ENCODE measurements around the gene SPTBN1. TPM values are rescaled to one million over a fixed set of nuclear protein-coding genes. Genes with fewer than 3 reads are reported as not detected.

The SPTBN1 gene
- total and polyA plus RNA-seq, 2 of the 13 experiments (the other 11 are each of a cell fraction or from before 2014, with no cell fraction given) = 123 to 299 TPM

DNA sequence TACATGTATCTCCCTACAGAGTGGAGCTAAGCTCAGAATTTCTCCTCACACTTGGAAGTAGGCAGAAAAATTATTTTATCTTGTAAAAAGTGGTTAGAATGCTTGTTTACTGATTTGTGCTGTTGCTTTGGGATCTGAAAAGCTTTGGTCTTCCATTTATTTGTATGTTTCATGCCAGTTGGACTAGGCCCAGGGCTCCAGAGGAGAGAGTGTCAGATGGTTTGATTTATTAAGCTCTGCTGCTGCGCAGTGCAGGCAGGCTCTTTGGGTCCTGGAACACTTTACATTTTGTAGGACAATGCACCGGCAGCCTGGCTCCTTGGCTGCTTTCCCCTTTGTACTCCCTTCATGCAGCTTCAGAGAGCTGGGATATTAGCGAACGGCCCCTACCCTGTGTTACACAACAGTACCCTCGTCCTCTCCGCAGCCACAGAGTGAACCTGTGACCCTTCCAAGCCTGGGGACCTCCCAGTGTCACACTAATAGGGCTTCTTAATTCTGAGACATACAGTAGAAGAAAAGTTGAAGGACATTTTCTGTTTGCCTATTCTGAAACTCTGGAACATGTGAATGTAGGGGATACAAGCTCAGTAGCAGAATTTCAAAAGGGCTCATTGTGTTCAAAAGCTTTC is 210.6 kb downstream of the SPTBN1 start (continued):
- TF ChIP-seq MAFK (conservative IDR thresholded peaks at IDR 0.05 in 1 of 2, IDR thresholded peaks at IDR 0.05 in 1 of 2; ENCODE audit: low read length in 2 of 2) = no peak
- no peak for TF ChIP-seq CCDC6 (CRISPR knock-in tag; IDR thresholded peaks at IDR 0.05)
- TF ChIP-seq, protein P1, sequence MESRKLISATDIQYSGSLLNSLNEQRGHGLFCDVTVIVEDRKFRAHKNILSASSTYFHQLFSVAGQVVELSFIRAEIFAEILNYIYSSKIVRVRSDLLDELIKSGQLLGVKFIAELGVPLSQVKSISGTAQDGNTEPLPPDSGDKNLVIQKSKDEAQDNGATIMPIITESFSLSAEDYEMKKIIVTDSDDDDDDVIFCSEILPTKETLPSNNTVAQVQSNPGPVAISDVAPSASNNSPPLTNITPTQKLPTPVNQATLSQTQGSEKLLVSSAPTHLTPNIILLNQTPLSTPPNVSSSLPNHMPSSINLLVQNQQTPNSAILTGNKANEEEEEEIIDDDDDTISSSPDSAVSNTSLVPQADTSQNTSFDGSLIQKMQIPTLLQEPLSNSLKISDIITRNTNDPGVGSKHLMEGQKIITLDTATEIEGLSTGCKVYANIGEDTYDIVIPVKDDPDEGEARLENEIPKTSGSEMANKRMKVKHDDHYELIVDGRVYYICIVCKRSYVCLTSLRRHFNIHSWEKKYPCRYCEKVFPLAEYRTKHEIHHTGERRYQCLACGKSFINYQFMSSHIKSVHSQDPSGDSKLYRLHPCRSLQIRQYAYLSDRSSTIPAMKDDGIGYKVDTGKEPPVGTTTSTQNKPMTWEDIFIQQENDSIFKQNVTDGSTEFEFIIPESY (CRISPR knock-in tag; IDR thresholded peaks at IDR 0.05) = peak; percentile 54; the same call in 1 of the 2 replicates
- no peak for TF ChIP-seq RFXAP (CRISPR knock-in tag; IDR thresholded peaks at IDR 0.05; ENCODE audit: borderline replicate concordance)
- TF ChIP-seq ZSCAN31 (CRISPR knock-in tag; IDR thresholded peaks at IDR 0.05; ENCODE audit: low read depth) = peak; percentile 70; the same call in 1 of the 2 replicates
- TF ChIP-seq, protein P2, sequence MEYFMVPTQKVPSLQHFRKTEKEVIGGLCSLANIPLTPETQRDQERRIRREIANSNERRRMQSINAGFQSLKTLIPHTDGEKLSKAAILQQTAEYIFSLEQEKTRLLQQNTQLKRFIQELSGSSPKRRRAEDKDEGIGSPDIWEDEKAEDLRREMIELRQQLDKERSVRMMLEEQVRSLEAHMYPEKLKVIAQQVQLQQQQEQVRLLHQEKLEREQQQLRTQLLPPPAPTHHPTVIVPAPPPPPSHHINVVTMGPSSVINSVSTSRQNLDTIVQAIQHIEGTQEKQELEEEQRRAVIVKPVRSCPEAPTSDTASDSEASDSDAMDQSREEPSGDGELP (IDR thresholded peaks at IDR 0.05; ENCODE audit: borderline replicate concordance, low read depth) = peak; percentile 15; the same call in 1 of the 2 replicates
- no peak for TF ChIP-seq ARHGAP35 (CRISPR knock-in tag; IDR thresholded peaks at IDR 0.05; ENCODE audit: borderline replicate concordance)
- no peak for TF ChIP-seq ZFAT (CRISPR knock-in tag; conservative IDR thresholded peaks at IDR 0.05)
- no peak for TF ChIP-seq FOXK2 (IDR thresholded peaks at IDR 0.05)
- TF ChIP-seq REPIN1 (CRISPR knock-in tag; IDR thresholded peaks at IDR 0.05; ENCODE audit: borderline replicate concordance, low read depth) = peak; percentile 76; the same call in 1 of the 2 replicates
- no peak for TF ChIP-seq WIZ (CRISPR knock-in tag; IDR thresholded peaks at IDR 0.05)
- no peak for TF ChIP-seq ZSCAN20 (CRISPR knock-in tag; IDR thresholded peaks at IDR 0.05; ENCODE audit: borderline replicate concordance)
- no peak; the same call in 1 of the 2 replicates for TF ChIP-seq ZMYM3 (CRISPR knock-in tag; IDR thresholded peaks at IDR 0.05)
- TF ChIP-seq, protein P3, sequence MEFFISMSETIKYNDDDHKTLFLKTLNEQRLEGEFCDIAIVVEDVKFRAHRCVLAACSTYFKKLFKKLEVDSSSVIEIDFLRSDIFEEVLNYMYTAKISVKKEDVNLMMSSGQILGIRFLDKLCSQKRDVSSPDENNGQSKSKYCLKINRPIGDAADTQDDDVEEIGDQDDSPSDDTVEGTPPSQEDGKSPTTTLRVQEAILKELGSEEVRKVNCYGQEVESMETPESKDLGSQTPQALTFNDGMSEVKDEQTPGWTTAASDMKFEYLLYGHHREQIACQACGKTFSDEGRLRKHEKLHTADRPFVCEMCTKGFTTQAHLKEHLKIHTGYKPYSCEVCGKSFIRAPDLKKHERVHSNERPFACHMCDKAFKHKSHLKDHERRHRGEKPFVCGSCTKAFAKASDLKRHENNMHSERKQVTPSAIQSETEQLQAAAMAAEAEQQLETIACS (CRISPR knock-in tag; IDR thresholded peaks at IDR 0.05) = no peak
- TF ChIP-seq SMAD3 (CRISPR knock-in tag; IDR thresholded peaks at IDR 0.05) = no peak; the same call in 1 of the 2 replicates
- no peak for TF ChIP-seq NFIC (IDR thresholded peaks at IDR 0.05; ENCODE audit: low read length)
- no peak for TF ChIP-seq DR1 (CRISPR knock-in tag; IDR thresholded peaks at IDR 0.05)
- TF ChIP-seq FOXC1 (CRISPR knock-in tag; IDR thresholded peaks at IDR 0.05; ENCODE audit: borderline replicate concordance) = no peak
- TF ChIP-seq IRX3 (CRISPR knock-in tag; IDR thresholded peaks at IDR 0.05; ENCODE audit: borderline replicate concordance, low read depth) = no peak
- TF ChIP-seq, protein P4, sequence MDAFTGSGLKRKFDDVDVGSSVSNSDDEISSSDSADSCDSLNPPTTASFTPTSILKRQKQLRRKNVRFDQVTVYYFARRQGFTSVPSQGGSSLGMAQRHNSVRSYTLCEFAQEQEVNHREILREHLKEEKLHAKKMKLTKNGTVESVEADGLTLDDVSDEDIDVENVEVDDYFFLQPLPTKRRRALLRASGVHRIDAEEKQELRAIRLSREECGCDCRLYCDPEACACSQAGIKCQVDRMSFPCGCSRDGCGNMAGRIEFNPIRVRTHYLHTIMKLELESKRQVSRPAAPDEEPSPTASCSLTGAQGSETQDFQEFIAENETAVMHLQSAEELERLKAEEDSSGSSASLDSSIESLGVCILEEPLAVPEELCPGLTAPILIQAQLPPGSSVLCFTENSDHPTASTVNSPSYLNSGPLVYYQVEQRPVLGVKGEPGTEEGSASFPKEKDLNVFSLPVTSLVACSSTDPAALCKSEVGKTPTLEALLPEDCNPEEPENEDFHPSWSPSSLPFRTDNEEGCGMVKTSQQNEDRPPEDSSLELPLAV (CRISPR knock-in tag; conservative IDR thresholded peaks at IDR 0.05; ENCODE audit: low read depth) = no peak
- no peak for TF ChIP-seq ZNF607 (CRISPR knock-in tag; IDR thresholded peaks at IDR 0.05; ENCODE audit: borderline replicate concordance)
- no peak for TF ChIP-seq NONO (IDR thresholded peaks at IDR 0.05)
- no peak; the same call in 1 of the 2 replicates for TF ChIP-seq NONO (CRISPR knock-in tag; conservative IDR thresholded peaks at IDR 0.05)
